ENCODE measurements around the gene EXOSC7. TPM values are rescaled to one million over a fixed set of nuclear protein-coding genes. Genes with fewer than 3 reads are reported as not detected.
"Not testable (repeated sequence)": the region's sequence is repeated elsewhere in the genome, so short reads cannot be mapped to it uniquely, and the experiment has no call there.

EXOSC7 gene
- total RNA-seq, 4 donors from 2014 or later: 20.3 to 46.4 (median 38.8) TPM

- H3K27ac ChIP-seq: no peak overlapping the region
- no peak overlapping the region for H3K4me3 ChIP-seq
- TF ChIP-seq CTCF (IDR thresholded peaks at IDR 0.05) (no peak), POLR2A (IDR thresholded peaks at IDR 0.05) (no peak), EP300 (IDR thresholded peaks at IDR 0.05; ENCODE audit: low read depth) (no peak), POLR2AphosphoS5 (IDR thresholded peaks at IDR 0.05) (no peak)
- no peaks in the 10 kb centered on the region for H3K9me3 ChIP-seq
- no peaks in the 10 kb centered on the region for H3K36me3 ChIP-seq
- DNase-seq: no peak
- intact Hi-C loops (cut with DNase I; ENCODE audit: low total_unique reads): no loop called here
- no peaks in the 10 kb centered on the region for H3K27me3 ChIP-seq
- in situ Hi-C loops (cut with MboI; ENCODE audit: low pct_ligation_motif_present in 1 of 4, low pct_unique_long_range_greater_than_20kb in 1 of 4, low sequenced_read_pairs in 3 of 4): no loop called here
- peaks cover 0 to 14% (median 7%) of the 10 kb centered on the region in 4 donors for H3K4me1 ChIP-seq
- 69% methylated on average over 1 of the region's 1 CpG; no CpG with 5 or more reads in 1 of the 2 donors for WGBS, 2 donors (ENCODE audit: low coverage in 1 of 2)
Observed at GRCh38 chr3:44983484-44983941, 7.5 kb downstream of the EXOSC7 start.

- intact Hi-C loops (cut with DNase I; ENCODE audit: low total_unique reads): no loop called here
- no peak for DNase-seq
- Histone ChIP-seq H3K4me3 (no peak overlapping the region), H3K27ac (no peak overlapping the region), H3K27me3 (no peaks in the 10 kb centered on the region), H3K9me3 (no peaks in the 10 kb centered on the region), H3K36me3 (no peaks in the 10 kb centered on the region), H3K4me1 (peaks cover 0 to 14% (median 6%) of the 10 kb centered on the region in 4 donors)
- TF ChIP-seq POLR2A (IDR thresholded peaks at IDR 0.05): no peak
- TF ChIP-seq CTCF (IDR thresholded peaks at IDR 0.05): no peak
- TF ChIP-seq EP300 (IDR thresholded peaks at IDR 0.05; ENCODE audit: low read depth): no peak
- no peak for TF ChIP-seq POLR2AphosphoS5 (IDR thresholded peaks at IDR 0.05)
- in situ Hi-C loops (cut with MboI; ENCODE audit: low pct_ligation_motif_present in 1 of 4, low pct_unique_long_range_greater_than_20kb in 1 of 4, low sequenced_read_pairs in 3 of 4): no loop called here
- WGBS, 2 donors (ENCODE audit: low coverage in 1 of 2): 75 to 89% methylated on average over 2 of the region's 2 CpGs
Observed at GRCh38 chr3:44984335-44984734, 8.3 kb downstream of the EXOSC7 start.

GRCh38 chr3:44986330-44986729, 10.3 kb downstream of the EXOSC7 start:
- H3K4me3 ChIP-seq; H3K9me3 ChIP-seq; H3K36me3 ChIP-seq; DNase-seq; H3K27ac ChIP-seq; intact Hi-C loops (cut with DNase I; ENCODE audit: low total_unique reads); H3K27me3 ChIP-seq; in situ Hi-C loops (cut with MboI; ENCODE audit: low pct_ligation_motif_present in 1 of 4, low pct_unique_long_range_greater_than_20kb in 1 of 4, low sequenced_read_pairs in 3 of 4): not testable (repeated sequence)
- 97 to 100% methylated on average over 5 to 14 of the region's 14 CpGs for WGBS, 2 donors (ENCODE audit: low coverage in 1 of 2)
- peaks cover 0 to 14% (median 6%) of the 10 kb centered on the region in 4 donors for H3K4me1 ChIP-seq

GRCh38 chr3:44987332-44987731, 11.3 kb downstream of the EXOSC7 start:
- no peak for DNase-seq
- Histone ChIP-seq H3K36me3 (no peaks in the 10 kb centered on the region), H3K4me1 (peaks cover 0 to 14% (median 6%) of the 10 kb centered on the region in 4 donors), H3K9me3 (no peaks in the 10 kb centered on the region), H3K4me3 (no peak overlapping the region), H3K27ac (no peak overlapping the region), H3K27me3 (no peaks in the 10 kb centered on the region)
- TF ChIP-seq POLR2AphosphoS5 (IDR thresholded peaks at IDR 0.05): no peak
- TF ChIP-seq EP300 (IDR thresholded peaks at IDR 0.05; ENCODE audit: low read depth): no peak
- TF ChIP-seq CTCF (IDR thresholded peaks at IDR 0.05): no peak
- TF ChIP-seq POLR2A (IDR thresholded peaks at IDR 0.05): no peak
- intact Hi-C loops (cut with DNase I; ENCODE audit: low total_unique reads): no loop called here
- 91 to 92% methylated on average over 6 of the region's 6 CpGs for WGBS, 2 donors (ENCODE audit: low coverage in 1 of 2)
- in situ Hi-C loops (cut with MboI; ENCODE audit: low pct_ligation_motif_present in 1 of 4, low pct_unique_long_range_greater_than_20kb in 1 of 4, low sequenced_read_pairs in 3 of 4): no loop called here

GRCh38 chr3:44988073-44988472, 12.0 kb downstream of the EXOSC7 start:
- TF ChIP-seq EP300 (IDR thresholded peaks at IDR 0.05; ENCODE audit: low read depth) (no peak), CTCF (IDR thresholded peaks at IDR 0.05) (peak; percentile 11 to 36 (median 18))
- in situ Hi-C loops (cut with MboI; ENCODE audit: low pct_ligation_motif_present in 1 of 4, low pct_unique_long_range_greater_than_20kb in 1 of 4, low sequenced_read_pairs in 3 of 4) (no loop called here), intact Hi-C loops (cut with DNase I; ENCODE audit: low total_unique reads) (no loop called here)
- no peak overlapping the region for H3K4me3 ChIP-seq
- H3K27ac ChIP-seq: no peak overlapping the region
- peaks cover 0 to 17% (median 5%) of the 10 kb centered on the region in 4 donors for H3K4me1 ChIP-seq
- no peak for DNase-seq
- H3K36me3 ChIP-seq: no peaks in the 10 kb centered on the region
- no peaks in the 10 kb centered on the region for H3K27me3 ChIP-seq
- 94 to 95% methylated on average over 2 of the region's 2 CpGs for WGBS, 2 donors (ENCODE audit: low coverage in 1 of 2)
- no peaks in the 10 kb centered on the region for H3K9me3 ChIP-seq

Data from transverse colon (tissue), 4 donors.